OCI-LY7 (cell line): ENCODE data around the gene C15orf39.

ENCODE experiments used
- CTCF ChIP-seq: fragments of 200-600 bp; sonication (generic); conservative IDR thresholded peaks from 2 replicates; pipeline ENCODE4 v1.5.1; 2014; ENCODE audit warnings: mild to moderate bottlenecking, antibody characterized with exemption, low read length, moderate library complexity, mixed read lengths
- EZH2phosphoT487 ChIP-seq: fragments of 200-600 bp; sonication (generic); IDR thresholded peaks from 2 replicates; pipeline ENCODE4 v1.6.1; 2018; ENCODE audit warnings: low read depth, borderline replicate concordance, mild to moderate bottlenecking, mixed run types, antibody characterized with exemption, low read length, moderate library complexity, mixed read lengths

- TF ChIP-seq CTCF: no peak
- no peak for TF ChIP-seq EZH2phosphoT487
Measured at GRCh38 chr15:75170203-75170602, 31.5 kb upstream of the C15orf39 start.
